Hematopoietic multipotent progenitor cell treated with erythropoietin and hydrocortisone succinate and interleukin-3 and kit ligand, for 17 days (in vitro differentiated cells): ENCODE results near the gene NMRK1.

Source experiments
- DNase-seq: peaks from one replicate; pipeline ENCODE4 v3.0.0-alpha.2; 2015; ENCODE audit warnings: low spot score

Gene NMRK1

DNA sequence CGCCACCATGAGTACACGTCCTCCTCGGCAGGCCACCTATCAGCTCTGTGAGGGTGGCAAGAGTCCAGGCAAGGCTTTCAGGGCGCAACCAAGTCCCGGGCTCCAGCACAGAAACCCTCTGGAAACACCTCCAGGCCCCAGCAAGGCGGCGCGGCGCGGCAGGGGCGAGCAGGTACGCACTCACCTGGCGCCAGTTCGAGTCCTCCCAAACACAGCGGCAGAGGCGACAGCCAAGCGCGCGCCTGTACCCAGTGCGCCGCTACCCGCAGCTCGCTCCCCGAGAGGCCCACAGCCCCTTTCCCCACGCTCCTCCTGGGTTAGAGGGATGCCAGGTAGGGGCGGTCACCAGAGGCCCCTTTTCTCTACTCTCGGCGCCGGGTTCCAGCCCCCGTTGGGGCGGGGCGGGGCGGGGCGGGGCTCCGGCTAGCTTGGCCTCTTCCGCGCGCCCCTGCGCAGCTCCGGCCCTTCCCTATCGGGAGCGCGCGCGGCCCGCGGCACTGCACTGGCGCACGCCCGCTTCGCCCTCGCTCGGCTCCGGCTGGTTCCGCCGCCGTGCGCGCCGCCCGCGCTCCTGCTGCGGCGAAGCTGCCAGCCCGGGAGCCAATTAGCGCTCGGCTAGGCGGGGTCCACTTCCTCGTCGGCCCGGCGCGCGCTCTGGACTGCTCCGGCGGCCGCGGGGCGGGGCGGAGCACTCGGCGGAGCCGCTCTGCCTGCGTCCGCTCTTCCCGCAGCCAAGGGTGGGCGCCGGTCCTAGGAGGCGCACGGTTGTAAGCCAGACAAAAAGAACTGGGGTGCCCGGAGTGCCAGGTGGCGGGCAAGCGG, at the start of gene NMRK1, which contains the start of gene OSTF1:
NMRK1 (minus strand) TSS at position 332 of the 822 bp plus-strand sequence. CDS start 5,040 bp downstream, outside the sequence.
OSTF1 (plus strand) TSS at position 691 of the 822 bp plus-strand sequence. CDS start 179 bp downstream, outside the sequence.
- peak; percentile 90 for DNase-seq

DNA sequence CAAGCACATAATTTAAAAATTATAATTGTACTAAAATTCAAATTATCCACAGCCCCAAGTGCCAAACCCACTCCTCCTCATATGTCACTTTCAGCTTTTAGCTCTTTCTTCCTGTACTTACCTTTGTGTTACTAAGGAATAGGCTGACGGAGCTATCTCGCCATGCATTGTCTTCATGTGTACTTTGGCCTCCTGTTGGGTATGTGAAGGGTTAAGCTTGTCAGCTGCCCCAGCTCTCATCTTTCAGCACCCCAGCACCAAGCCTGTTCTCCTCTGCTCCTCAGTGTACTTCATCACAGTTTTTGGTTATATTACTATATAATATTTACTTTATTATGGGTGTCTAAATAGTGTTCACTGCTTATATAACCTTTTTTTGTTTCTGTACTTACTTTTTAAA, 46.5 kb upstream of the NMRK1 start:
- DNase-seq = no peak

DNA sequence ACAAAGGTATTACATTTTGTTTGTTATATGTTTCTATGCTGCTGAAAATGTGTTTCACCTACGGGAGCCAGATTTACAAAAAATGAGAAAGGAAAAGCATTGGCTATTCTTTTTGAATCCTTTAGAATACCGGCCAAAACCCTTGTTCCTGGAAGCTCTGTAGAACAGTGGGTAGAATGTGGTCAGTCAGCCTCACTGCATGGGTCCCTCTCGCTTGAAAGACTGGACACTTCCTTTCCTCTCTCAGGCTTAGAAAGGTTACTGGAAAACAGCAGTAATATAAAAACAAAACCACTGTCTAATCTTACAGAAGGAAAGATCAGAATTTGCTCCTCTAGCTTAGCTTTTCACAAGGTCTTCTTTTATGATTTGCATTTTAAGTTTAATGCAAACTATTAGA, 45.4 kb upstream of the NMRK1 start:
- DNase-seq = no peak

DNA sequence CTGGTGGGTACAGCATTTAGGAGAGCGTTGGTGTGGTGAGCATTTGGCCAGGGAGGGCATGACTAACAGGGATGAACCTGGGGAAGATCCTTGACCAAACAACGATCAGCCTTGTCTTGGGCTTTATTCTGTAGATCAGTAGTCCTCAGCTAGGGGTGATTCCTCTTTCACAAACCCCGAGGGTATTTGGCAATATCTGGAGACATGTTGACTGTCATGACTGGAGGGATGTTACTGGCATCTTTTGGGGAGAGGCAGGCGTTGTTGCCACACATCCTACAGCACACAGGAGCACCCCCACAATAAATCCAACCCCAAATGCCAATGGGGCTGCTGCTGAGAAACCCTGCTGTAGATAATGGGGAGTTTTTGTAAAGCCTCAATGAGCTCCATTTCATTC, 44.3 kb upstream of the NMRK1 start:
- DNase-seq = no peak

DNA sequence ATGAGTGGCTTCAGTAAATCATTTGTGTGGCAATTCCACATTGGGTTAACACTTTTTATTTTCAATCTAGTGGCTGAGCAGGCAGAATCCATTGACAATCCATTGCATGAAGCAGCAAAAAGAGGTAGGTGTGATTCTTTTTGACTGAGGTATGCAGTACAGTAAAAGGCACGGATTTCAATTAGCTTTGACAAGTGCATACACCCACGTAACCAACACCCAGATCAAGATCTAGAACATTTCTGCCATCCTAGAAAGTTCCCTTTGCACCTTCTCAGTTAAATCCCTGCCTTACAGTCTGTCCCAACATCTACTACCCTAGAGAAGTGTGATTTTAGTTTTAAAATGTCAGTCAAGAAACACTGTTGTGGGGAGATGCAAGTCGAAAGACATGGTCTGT, 43.7 kb upstream of the NMRK1 start:
- no peak for DNase-seq

DNA sequence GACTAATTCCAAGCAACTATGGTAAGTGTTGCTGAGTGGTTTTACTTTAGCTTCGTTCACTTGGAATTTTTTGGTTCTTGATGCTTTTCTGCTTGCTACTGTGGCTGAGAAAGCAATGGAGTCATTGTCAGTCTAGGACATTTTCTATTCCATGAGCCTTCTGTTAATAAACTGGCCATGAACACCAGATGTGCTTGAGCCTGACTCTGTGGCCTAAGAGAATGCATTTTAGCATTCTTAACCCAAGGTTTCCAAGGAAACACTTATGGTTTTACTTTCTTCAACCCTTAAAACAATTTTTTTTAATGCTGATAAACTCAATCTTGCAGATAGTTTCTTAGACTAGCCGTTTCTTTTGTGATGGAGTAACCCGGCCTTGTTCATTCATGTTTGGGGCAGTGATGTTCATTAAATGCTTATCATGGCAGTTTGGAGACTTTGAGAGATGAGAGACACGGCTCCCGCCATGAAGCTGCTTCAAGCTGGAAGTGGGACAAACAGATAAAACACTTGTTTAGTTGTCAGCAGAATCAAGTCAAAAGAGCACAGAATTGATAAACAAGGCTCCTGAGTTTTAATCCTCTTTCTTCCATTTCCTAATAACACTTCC, 42.8 kb upstream of the NMRK1 start:
- no peak for DNase-seq

DNA sequence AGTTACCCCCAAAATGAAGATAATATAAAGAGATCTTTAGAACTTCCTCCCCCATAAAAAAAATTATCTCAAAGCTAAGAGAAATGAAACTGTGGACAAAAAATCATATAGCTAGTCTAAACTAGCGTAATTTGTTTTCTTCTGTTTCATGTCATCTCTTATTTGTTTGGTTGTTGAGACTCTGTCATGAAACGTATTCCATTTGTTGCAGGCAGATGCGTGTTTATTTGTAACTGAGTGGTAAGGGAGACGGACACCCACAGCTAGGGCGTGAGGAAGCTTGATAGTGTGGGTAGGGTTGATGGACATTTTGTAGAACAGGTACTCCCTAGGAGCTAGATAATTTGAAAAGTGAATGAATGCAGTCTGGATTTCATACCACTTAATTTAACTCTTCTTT, 42.2 kb upstream of the NMRK1 start:
- no peak for DNase-seq

DNA sequence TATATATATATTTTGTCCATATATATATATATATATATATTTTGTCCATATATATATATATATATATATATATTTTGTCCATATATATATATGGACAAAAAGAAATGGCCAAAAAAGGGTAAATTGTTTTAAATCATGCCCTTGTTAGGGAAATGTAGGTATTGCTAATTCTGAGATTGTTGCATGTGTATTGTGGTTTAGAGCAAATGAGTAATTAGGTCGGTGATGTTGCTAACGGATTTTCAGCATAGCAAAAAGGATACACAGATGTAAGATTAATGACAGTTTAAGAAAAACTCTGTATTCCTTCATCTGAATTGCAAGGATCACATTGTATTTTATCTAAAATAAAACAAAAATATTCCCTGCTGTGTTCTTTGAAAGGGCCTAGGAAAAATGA, 40.6 kb upstream of the NMRK1 start:
- DNase-seq = no peak

DNA sequence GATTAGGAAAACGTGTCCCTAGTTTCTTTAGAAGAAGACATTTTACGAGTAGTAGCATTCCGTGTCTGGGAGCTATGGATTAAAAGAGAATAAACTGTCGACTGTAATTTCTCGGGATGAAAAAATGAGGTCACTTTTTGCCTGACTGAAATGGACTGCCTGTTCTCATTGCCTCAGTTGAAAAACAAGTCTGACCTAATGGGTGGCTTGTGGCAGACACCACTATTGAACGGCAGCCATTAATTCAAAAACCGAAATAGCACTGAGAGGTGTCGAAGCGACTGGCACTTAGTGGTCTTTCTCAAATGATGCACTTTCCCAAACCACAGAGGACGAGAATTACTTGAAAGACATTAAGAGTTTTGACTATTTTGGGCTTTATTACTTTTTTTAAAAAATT, 35.7 kb upstream of the NMRK1 start:
- no peak for DNase-seq

DNA sequence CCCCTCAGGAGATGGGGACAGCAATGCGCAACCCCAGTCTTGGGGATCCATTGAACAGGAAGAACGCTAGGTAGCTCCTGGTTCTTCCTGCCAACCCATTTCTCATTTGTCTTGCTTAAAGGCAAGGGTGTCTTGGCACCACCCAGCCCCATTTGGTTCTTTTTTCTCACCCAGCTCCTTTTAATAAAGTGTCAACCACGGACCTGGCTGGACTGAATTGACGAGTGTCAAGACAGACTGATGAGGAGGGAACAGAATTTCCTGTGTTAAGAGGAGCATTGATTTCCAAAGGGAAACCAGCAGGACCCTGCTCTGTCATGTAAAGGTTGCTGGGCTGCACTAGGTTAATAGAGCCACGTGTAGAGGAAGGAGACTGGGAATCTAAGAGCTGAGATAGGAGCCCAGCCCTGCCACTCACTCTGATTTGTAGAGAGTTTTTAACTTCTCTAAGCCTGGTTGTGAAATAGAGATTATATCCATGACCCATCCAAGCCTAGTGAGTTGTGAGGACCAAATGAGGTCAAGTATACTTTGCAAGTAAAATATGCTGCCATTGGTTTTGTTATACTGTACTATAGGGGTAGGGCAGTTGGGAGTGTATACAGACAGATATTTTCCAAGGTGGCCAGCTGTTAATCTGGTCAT, 34.1 kb upstream of the NMRK1 start:
- no peak for DNase-seq

DNA sequence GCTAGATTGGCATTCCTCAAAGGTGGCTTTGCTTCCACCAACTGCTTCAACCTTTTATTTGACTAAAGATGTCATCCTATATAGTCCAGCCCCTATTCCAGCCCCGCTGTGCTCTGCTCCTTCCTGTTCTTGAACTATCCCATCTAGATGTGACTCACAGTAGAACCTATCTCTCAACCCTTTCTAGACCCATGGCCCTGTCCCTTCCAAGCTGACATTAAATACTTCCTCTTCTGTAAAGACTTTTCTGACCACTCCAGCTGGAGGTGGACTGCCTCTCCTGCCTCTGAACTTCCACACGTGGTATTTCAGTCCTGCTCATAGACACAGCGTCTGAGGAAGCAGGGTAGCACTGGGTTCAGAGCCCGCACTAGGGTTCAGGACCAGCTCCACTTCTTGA, 32.7 kb upstream of the NMRK1 start:
- DNase-seq = no peak

DNA sequence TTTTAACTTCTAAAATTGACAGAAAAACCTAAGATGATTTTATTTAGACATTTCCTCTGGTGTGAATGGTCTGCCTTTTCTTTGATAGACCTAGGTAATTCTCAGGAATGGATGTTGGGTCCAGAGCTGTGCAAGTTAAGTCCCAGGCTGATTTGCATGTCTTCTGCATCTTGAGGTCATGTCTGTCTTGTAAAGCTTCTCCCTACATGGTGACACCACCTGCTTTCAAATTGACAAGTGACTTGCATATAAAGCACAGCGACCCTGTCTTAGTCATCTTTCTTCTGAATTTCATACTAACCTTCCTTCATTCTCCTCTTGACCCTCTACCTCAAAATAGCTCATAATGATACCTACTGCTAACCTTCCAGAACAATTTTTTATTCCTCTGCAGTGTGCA, 29.6 kb upstream of the NMRK1 start:
- DNase-seq = no peak

DNA sequence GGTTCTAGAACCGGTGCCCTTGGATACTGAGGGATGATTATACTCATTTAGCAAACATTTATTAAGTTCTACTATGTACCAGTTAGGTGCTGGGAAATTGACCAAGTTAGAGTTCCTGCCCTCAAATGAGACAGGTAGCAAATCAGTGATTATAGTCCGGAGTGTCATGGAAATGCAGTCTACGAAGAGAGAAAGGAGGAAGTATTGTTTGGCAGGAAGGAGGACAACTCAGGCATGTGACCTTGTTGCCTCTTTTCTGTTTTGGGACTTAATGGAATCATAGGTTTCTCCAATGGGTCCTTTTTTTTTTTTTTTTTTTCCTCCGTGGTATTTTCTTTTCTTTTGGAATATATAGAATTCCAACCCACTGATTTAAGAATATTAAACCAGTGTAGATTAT, 28.4 kb upstream of the NMRK1 start:
- DNase-seq = no peak

DNA sequence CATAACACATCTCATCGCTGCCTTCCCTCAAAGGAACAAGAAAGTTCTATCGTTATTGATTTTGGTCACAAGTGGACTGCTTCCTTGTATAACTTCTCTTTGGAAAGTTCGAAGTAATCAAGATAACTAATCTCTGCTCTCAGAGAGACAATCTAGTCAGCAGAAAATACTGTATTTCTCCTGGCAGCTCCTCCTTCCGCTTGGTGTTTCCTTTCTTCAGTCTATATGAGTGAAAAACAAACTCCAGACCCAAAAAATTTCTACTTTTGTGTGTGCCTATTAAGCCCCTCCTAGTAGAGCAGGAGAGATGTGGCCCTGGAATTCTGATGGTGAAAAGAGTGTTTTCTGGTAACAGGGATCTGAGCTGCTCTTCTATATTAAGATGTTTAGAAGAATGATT, 24.8 kb upstream of the NMRK1 start:
- DNase-seq = no peak

DNA sequence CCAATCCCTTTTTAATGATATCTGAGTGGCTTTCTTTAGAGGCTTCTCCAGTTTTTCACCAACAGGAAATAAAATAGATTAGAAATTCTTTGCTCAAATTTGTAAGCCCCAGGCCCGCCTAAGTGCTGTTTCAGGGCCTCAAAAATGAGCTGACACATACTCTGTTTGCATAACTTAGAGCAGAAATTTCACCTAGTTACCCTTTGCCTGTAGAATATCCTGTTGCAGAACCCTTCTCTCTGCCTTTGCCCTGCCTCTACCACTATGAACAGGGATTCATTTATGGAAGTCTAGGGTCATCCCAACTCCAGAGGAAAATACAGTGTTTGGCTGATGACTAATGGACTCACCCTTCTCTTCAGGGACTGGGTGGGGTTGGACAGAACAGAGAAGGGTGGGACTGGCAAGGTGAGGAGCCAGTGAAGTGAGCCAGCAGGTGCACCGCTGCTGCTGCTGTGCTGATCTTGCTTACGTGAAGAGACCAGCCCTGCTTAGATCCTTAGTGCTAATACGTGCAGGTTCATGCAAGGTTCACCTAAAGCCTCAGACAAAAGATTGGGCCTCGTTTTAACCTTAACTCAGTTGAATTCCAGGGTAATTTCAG, 23.2 kb upstream of the NMRK1 start:
- no peak for DNase-seq

DNA sequence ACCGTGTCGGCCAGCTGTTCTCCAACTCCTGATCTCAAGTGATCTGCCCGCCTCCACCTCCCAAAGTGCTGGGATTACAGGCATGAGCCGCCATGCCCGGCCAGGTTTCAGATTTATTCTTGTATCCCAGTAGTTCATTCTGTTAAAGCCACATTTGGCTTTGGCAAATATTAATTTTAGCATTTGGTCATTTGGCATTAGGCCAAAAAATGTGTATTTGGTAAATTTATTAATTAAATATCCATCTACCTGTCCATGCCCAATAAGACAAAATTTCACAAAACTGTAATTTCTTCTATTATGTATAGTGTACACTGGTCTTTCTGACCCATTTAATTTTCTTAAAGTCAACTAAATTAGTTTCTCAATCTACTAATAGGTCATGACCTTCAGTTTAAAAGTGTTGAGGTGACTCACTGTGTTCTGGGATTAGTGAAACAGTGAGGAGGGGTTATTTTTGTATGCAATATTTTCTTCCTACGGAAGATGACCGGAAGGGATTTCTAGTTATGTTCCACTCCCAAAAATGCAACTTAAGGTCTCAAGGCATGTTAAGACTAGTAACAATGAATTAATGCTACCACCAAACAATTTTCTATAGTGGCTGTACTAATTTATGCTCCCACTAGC, 21.4 kb upstream of the NMRK1 start:
- DNase-seq = no peak

DNA sequence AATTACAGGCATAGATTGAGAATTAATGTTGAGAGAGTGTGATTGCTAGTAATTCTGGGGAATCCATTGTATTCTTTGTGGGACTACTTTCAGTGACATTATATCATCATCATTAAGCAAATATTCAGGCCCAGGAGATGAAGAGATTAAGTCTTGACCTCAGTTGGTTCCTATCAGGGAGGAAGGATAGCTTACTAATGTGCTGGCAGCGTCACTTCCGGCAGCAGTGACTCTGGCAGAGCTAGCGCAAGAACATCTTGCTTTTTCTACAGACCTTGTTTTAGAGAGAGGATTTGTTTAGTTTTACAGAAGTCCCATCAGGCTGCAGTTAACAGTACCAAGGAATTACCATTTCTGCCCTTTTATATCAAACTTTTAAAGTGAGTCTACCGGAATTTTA, 20.6 kb upstream of the NMRK1 start:
- DNase-seq = no peak

DNA sequence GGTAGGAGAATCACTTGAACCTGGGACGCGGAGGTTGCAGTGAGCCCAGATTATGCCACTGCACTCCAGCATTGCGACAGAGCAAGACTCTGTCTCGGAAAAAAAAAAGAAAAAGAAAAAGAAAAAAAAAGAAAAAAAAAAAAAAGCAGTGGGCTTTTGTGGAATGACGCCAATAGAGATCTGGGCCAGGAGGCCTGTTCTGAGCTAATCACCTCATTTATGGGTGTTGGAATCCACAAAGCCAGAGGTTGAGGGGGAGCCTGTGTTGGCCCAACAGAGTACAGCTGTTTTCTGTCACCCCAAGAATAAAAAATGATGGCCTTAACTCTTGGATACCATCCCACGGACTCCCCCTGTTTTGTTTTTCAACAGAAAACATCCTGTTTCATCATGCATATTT, 18.9 kb upstream of the NMRK1 start:
- DNase-seq = no peak

DNA sequence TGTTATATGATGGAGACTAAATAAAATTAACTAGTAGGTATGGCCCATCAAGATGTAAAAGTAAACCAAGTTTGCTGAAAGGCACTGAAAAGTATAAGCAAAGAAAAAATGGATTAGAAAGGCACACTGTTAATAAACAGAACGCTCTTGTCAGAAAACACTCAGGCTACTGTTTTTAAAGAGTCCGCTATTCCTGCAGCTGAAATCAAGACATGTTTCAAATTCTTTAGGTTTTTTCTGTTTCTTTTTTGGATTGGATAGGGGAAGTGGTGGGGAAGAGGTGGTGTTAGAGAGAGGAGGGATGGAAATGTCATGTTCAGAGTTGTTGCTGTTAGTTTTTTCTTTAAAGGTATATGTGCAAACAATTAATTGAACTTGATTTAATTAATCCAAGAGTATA, 17.9 kb upstream of the NMRK1 start:
- DNase-seq = no peak

DNA sequence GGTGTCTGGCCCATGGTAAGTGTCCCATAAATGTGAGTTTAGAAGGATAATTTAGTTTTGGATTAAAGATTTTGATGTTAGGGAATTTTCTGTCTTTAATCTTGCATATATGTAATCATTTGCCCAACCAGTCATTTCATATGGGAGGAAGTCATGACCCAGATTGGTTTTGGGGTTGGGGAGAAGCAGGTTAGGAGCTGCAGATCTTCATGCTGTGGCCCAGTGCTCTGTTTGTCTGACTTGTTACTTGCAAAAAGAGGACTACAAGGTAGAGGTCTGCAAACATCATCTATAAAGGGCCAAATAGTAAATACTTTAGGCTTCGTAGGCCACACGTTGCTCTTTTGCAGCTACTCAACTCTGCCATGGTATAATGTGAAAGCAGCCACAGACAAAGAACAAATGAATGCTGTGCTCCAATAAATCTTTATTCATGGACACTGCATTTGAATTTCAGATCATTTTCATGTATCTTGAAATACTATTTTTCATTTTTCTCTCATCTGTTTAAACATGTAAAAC, 17.1 kb upstream of the NMRK1 start:
- no peak for DNase-seq

DNA sequence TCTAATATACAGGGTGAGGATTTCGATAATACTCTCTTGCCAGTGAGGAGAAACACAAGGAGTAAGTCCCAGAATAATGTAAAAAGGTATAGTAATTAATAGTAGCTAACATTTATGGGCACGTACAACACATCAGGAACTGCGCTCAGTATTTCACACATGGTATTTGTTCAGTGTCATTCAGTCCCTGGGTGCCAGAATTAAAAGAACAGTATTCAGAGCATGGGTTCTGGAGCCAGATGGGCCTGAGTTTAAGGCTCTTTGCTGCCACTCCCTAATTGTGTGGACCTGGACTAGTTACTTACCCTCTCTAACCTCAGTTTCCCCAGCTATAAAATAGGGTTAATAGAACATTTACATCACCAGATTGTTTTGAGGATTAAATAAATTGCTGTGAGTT, 16.7 kb upstream of the NMRK1 start:
- DNase-seq = no peak

DNA sequence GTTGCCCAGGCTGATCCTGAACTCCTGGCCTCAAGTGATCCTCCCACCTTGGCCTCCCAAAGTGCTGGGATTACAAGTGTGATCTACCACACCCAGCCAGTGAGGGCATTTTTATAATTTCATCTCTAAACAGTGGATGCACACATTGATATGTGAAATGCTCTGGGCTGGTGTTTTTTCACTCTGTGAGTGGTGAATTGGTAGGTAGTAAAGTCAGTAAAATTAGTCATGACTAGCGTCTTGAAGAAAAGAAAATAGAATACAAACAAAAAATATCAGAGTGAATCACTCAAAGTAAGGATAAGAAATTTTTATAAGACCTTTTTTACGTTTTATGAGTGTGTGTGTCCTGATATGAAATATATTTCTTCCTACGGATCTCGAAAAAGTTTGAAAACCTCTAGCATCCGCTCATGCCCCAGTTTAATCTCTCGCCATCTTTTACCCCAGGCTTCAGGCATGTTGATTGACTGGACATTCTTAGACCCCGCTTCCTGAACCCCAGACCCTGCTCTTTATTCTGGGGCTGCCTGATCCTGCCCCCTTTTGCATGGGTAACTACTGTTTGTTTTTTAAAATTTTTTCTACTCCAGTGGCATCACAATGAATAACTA, 14.3 kb upstream of the NMRK1 start:
- no peak for DNase-seq
